PC-9 (cell line): ENCODE measurements around the gene CNP. TPM values are rescaled to one million over a fixed set of nuclear protein-coding genes. Genes with fewer than 3 reads are reported as not detected.

Experiments
- BruUV-seq: library from RNA; stranded (reverse); fragments of 400-500 nt; replicated peaks from 2 replicates; lab custom pipeline; 2021; lab: Mats Ljungman, UMichigan
- CTCF ChIA-PET: fragments of 300-600 bp; sonication (Branson Sonifier 250); formaldehyde crosslinking; loops from one replicate; lab custom pipeline; 2022; ENCODE audit warnings: antibody characterized with exemption; lab: Charles Lee
- POLR2A ChIA-PET: fragments of 300-600 bp; sonication (Branson Sonifier 250); formaldehyde crosslinking; loops from one replicate; lab custom pipeline; 2022; ENCODE audit warnings: antibody characterized with exemption; ENCODE audit not compliant: unreplicated experiment; lab: Charles Lee
- DNase-seq, 2 experiments: peaks; one replicate each; pipeline versions ENCODE4 v3.0.0 to v3.0.0-alpha.2; 2015 to 2022; ENCODE audit warnings: mixed read lengths in 1 of 2
- H2AFZ ChIP-seq: fragments of 200-600 bp; sonication (generic); 2 replicates; pipeline ENCODE4 v1.8.1; 2017; ENCODE audit warnings: antibody characterized with exemption
- H3F3A ChIP-seq: fragments of 200-600 bp; sonication (generic); 2 replicates; pipeline ENCODE4 v1.8.1; 2017; ENCODE audit warnings: antibody characterized with exemption, mild to moderate bottlenecking, low read depth; ENCODE audit not compliant: insufficient read depth
- H3K27ac ChIP-seq: fragments of 200-600 bp; sonication (generic); 2 replicates; pipeline ENCODE4 v1.6.1; 2016; ENCODE audit warnings: mixed run types
- H3K27me3 ChIP-seq: fragments of 200-600 bp; sonication (generic); 2 replicates; pipeline ENCODE4 v1.6.1; 2016; ENCODE audit warnings: low read depth, mixed run types; ENCODE audit not compliant: insufficient read depth
- H3K36me3 ChIP-seq: fragments of 200-600 bp; sonication (generic); 2 replicates; pipeline ENCODE4 v1.6.1; 2016; ENCODE audit warnings: low read depth, mixed run types
- H3K4me1 ChIP-seq: fragments of 200-600 bp; sonication (generic); replicated peaks from 2 replicates; pipeline ENCODE4 v1.6.1; 2016; ENCODE audit warnings: mixed run types; ENCODE audit not compliant: insufficient read depth
- H3K4me2 ChIP-seq: fragments of 200-600 bp; sonication (generic); 2 replicates; pipeline ENCODE4 v1.6.1; 2017; ENCODE audit warnings: mixed run types
- H3K4me3 ChIP-seq: fragments of 200-600 bp; sonication (generic); 2 replicates; pipeline ENCODE4 v1.6.1; 2016; ENCODE audit warnings: mixed run types
- H3K79me2 ChIP-seq: fragments of 200-600 bp; sonication (generic); 2 replicates; pipeline ENCODE4 v1.6.1; 2017; ENCODE audit warnings: low read depth, mixed run types
- H3K9me2 ChIP-seq: fragments of 200-600 bp; sonication (generic); 2 replicates; pipeline ENCODE4 v1.8.1; 2017; ENCODE audit warnings: mild to moderate bottlenecking; ENCODE audit not compliant: insufficient read depth
- H3K9me3 ChIP-seq: fragments of 200-600 bp; sonication (generic); 2 replicates; pipeline ENCODE4 v1.8.1; 2016; ENCODE audit warnings: low read depth; ENCODE audit not compliant: insufficient read depth
- H4K20me1 ChIP-seq: fragments of 200-600 bp; sonication (generic); 2 replicates; pipeline ENCODE4 v1.8.1; 2017; ENCODE audit not compliant: insufficient read depth
- CTCF ChIP-seq: fragments of 200-600 bp; sonication (generic); conservative IDR thresholded peaks from 2 replicates; pipeline ENCODE4 v1.6.1; 2017; ENCODE audit warnings: mixed run types, antibody characterized with exemption, mild to moderate bottlenecking, moderate library complexity
- EZH2 ChIP-seq: fragments of 200-600 bp; sonication (generic); IDR thresholded peaks from 2 replicates; pipeline ENCODE4 v1.8.0; 2017; ENCODE audit warnings: antibody characterized with exemption, low read depth
- intact Hi-C: fragments of 100-400 bp; cut with micrococcal nuclease; formaldehyde crosslinking; loops from one replicate; pipeline ENCODE4 v1.10.0; 2022; ENCODE audit not compliant: unreplicated experiment
- total RNA-seq: library from RNA; stranded (reverse); gene quantifications from 2 replicates; pipeline ENCODE4 v1.2.3, GENCODE V29; 2021

The CNP gene
- total RNA-seq, 1 experiment from 2014 or later, result 64.7 TPM

- peak within 1 kb of the TSS; percentile 98 for H3K4me3 ChIP-seq
- peak within 1 kb of the TSS; percentile 80 for H3K27ac ChIP-seq
- H2AFZ ChIP-seq, result peak within 1 kb of the TSS; percentile 94
- peak within 1 kb of the TSS; percentile 98 for H3K4me2 ChIP-seq
- no peaks in the 10 kb centered on the region for H3K9me3 ChIP-seq
- peaks cover 52% of the 10 kb centered on the region for H3K79me2 ChIP-seq
- ChIA-PET POLR2A (interaction anchor here (0.7 to 2.1 kb wide), 4 partner anchors 12 to 229 kb away, joined by 3 to 10 read pairs (median 6); partner anchors contain the start of genes DNAJC7 and ODAD4), CTCF (interaction anchor here (0.6 to 2.0 kb wide), 2 partner anchors 12 to 132 kb away, joined by 3 to 7 read pairs; partner anchors contain the start of gene ODAD4)
- H3K4me1 ChIP-seq, result peaks cover 38% of the 10 kb centered on the region
- intact Hi-C loops, result no loop called here
- peaks cover 31% of the 10 kb centered on the region for H4K20me1 ChIP-seq
- peak; percentile 93 to 98 for DNase-seq
- TF ChIP-seq CTCF, result no peak
- no peak for TF ChIP-seq EZH2
- H3F3A ChIP-seq, result peaks cover 17% of the 10 kb centered on the region
- no peaks in the 10 kb centered on the region for H3K9me2 ChIP-seq
- no peaks in the 10 kb centered on the region for H3K27me3 ChIP-seq
- BruUV-seq, result no TSS peak
- no peaks in the 10 kb centered on the region for H3K36me3 ChIP-seq
Observed at GRCh38 chr17:41918314-41919164, 48.1 kb upstream of the CNP start, which contains the start of gene ACLY. Gene ACLY, minus strand, starts transcription at chr17:41918951. Its CDS starts 5,078 bp downstream, at chr17:41913873.

- POLR2A ChIA-PET, result interaction anchor here (0.6 to 2.1 kb wide), 7 partner anchors 11 to 504 kb away, joined by 3 to 10 read pairs (median 3); partner anchors contain the start of genes CAVIN1, DNAJC7, EIF1 and ODAD4
- DNase-seq, result peak; percentile 63 to 65
- Histone ChIP-seq H2AFZ (peak overlapping the region; percentile 94), H3F3A (peaks cover 17% of the 10 kb centered on the region), H3K9me3 (no peaks in the 10 kb centered on the region), H3K27me3 (no peaks in the 10 kb centered on the region), H3K27ac (peak overlapping the region; percentile 80), H3K36me3 (no peaks in the 10 kb centered on the region), H3K9me2 (no peaks in the 10 kb centered on the region), H3K79me2 (peaks cover 44% of the 10 kb centered on the region), H3K4me2 (peak overlapping the region; percentile 98), H3K4me1 (peaks cover 38% of the 10 kb centered on the region), H4K20me1 (peaks cover 25% of the 10 kb centered on the region), H3K4me3 (peak overlapping the region; percentile 98)
- TSS peak; percentile 68 for BruUV-seq
- CTCF ChIA-PET, result interaction anchor here (0.6 to 2.0 kb wide), 3 partner anchors 11 to 196 kb away, joined by 3 to 17 read pairs (median 7); partner anchors contain the start of gene ODAD4
- intact Hi-C loops, result no loop called here
- TF ChIP-seq EZH2 (no peak), CTCF (no peak)
Observed at GRCh38 chr17:41919165-41919817, 47.3 kb upstream of the CNP start.
